AG09319 (cell line): ENCODE data around the gene CTBP1.

Experiments
- DNase-seq: peaks from one replicate; pipeline ENCODE4 v3.0.0-alpha.2; 2010; ENCODE audit warnings: low read depth; ENCODE audit errors: extremely low read depth
- CTCF ChIP-seq: IDR thresholded peaks from 2 replicates; pipeline ENCODE4 v1.5.1; 2011; ENCODE audit warnings: low read depth, mild to moderate bottlenecking, inconsistent platforms, low read length, moderate library complexity

Gene CTBP1

GRCh38 chr4:1213336-1213995, 35.5 kb downstream of the CTBP1 start:
- DNase-seq = no peak
- TF ChIP-seq CTCF = no peak

DNA sequence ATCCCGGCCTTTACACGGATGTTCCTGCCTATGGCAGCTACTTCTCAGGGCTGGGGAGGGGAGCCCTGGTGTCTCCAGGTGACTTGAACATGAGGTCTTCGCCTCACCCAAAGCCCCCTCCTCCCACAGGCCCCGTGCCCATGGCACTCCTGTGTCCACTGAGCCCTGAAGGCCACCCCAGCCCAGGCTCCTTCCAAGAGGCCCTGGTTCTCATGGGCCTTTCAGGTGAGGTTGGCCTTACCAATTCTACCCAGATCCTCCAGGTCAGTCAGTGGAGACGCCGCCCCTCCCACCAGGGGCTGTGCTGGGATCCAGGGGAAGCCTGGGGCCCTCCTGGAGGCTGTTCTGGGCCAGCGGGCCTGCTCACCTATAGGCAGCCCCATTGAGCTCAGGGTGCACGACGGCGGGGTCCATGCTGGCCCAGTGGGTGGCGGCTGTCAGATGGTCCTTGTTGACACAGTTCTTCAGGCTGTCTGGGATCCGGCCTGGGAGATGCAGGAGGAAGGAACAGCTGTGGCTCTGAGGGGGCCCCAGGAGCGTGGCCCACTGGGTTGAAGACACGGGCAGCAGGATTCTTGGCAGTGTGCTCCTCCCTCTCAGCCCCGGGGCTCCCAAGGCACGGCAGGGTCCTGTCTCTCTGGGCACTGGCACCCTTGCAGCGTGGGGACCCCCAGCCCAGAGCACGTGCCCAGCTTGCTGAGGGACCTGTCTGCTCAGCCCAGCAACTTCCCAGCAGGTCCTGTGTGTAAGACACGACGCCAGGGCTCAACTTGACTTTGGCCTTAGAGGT, 36.2 kb downstream of the CTBP1 start:
- no peak for DNase-seq
- TF ChIP-seq CTCF = no peak

GRCh38 chr4:1211891-1212545, 36.9 kb downstream of the CTBP1 start:
- DNase-seq = no peak

GRCh38 chr4:1211371-1211770, 37.6 kb downstream of the CTBP1 start:
- TF ChIP-seq CTCF = no peak
- no peak for DNase-seq

More at GRCh38 chr4:1211891-1212545, 36.9 kb downstream of the CTBP1 start:
- no peak for TF ChIP-seq CTCF

- DNase-seq = no peak
- TF ChIP-seq CTCF = no peak
These were observed 38.0 kb downstream of the CTBP1 start for GRCh38 chr4:1210971-1211370.

- TF ChIP-seq CTCF = no peak
- DNase-seq = no peak
These were observed 38.6 kb downstream of the CTBP1 start for GRCh38 chr4:1210241-1210841.
